ENCODE measurements around the gene TLE4.

GRCh38 chr9:79581388-79581787, 9.6 kb downstream of the TLE4 start:
- no peak for TF ChIP-seq POLR2AphosphoS5 (IDR thresholded peaks at IDR 0.05; ENCODE audit: low read depth, low read length)
- no peak for TF ChIP-seq EZH2phosphoT487 (IDR thresholded peaks at IDR 0.05; ENCODE audit: borderline replicate concordance, low read depth)
- no peak for TF ChIP-seq MAX (IDR thresholded peaks at IDR 0.05; ENCODE audit: low read depth)
- peak; percentile 81 for TF ChIP-seq NFIC (IDR thresholded peaks at IDR 0.05; ENCODE audit: borderline replicate concordance)
- 0 out of 4 replicates have a peak, but pooled peaks of 1 of the 2 experiments have one; percentile 12 for TF ChIP-seq EP300 (IDR thresholded peaks at IDR 0.05; ENCODE audit: borderline replicate concordance in 1 of 2, low read depth in 1 of 2, low read length in 1 of 2)
- TF ChIP-seq CTCF (IDR thresholded peaks at IDR 0.05) = no peak
- no peak for TF ChIP-seq USF1 (IDR thresholded peaks at IDR 0.05; ENCODE audit: borderline replicate concordance, low read depth)
- TF ChIP-seq TEAD4 (IDR thresholded peaks at IDR 0.05; ENCODE audit: borderline replicate concordance, insufficient read depth) = no peak
- TF ChIP-seq YY1 (IDR thresholded peaks at IDR 0.05; ENCODE audit: low read depth) = no peak
- TF ChIP-seq RCOR1 (IDR thresholded peaks at IDR 0.05; ENCODE audit: low read length) = no peak

All from SK-N-SH (cell line).